Activated CD4-positive, CD25-positive, alpha-beta regulatory T cell treated with anti-CD3 and anti-CD28 coated beads, Interleukin-2, amount 50 U/mL, for 24 hours (primary cell): Measurements from ENCODE around the gene ZBTB40.

Experiments used
- ATAC-seq, 2 donors: fragments of 150-1000 bp; cut with Tn5 transposase; one replicate each; pipeline ENCODE4 v1.10.0; 2021; ENCODE audit warnings: mild to moderate bottlenecking in 1 of 2, moderate library complexity in 1 of 2

Gene ZBTB40

DNA sequence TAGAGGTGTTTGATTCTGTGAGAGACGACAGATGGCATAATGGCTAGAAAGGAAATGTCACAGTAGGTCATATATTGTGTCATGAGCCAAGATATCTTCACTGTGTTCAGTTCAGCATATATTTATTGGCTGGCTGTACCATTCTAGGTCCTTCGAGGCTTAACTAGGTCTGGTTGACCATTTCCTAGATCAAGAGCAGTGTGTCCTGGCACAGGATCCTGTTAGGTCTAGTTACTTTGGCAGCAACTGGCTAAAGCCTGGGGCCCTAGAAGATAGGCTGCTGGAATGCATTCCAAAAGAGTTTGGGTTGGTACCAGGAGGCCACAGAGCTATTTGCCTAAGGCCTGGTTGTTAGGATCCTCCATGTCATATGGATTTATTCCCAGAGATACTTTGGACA, 20.9 kb downstream of the ZBTB40 start:
- ATAC-seq: no peak

- no peak for ATAC-seq
Observed at GRCh38 chr1:22473952-22474351, 22.3 kb downstream of the ZBTB40 start.

- ATAC-seq: no peak
Observed at GRCh38 chr1:22476566-22476965, 24.9 kb downstream of the ZBTB40 start.

DNA sequence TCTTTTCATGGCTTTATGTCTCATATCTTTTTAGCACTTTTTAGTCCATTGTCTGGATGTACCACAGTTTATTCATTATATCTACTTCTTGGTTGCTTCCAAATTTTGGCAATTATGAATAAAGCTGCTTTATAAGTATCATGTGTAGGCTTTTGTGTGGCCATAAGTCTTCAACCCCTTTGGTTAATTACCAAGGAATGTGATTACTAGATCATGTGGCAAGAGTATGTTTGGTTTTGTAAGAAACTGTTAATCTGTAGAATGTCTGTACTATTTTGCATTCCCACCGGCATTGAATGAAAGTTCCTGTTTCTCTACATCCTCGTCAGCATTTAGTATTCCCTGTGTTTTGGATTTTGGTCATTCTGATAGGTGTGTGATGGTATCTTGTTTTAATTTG, 31.5 kb downstream of the ZBTB40 start:
- no peak for ATAC-seq

DNA sequence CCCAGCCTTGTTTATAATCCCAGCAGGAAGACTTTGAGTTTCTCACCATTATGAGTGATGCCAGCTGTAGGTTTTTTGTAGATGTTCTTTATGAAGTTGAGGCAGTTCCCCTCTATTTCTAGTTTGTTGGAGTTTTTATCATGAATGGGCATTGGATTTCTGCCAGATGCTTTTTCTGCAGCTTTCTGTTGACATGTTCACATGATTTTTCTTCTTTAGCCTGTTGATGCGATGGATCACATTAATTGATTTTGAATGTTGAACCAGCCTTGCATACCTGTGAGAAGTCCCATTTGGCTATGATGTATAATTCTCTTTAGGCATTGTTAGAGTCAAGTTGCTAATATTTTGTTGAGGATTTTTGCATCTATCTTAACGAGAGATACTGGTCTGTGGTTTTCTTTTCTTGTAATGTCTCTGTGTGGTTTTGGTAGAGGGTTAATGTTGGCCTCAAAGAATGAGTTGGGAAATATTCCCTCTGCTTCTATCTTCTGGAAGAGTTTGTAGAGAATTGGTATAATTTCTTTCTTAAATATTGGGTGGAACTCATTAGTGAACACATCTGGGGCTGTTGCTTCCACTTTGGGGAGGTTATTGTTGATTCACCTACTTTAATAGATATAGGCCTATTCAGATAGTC, 33.2 kb downstream of the ZBTB40 start:
- ATAC-seq: no peak

GRCh38 chr1:22485431-22485830, 33.8 kb downstream of the ZBTB40 start:
- no peak for ATAC-seq

DNA sequence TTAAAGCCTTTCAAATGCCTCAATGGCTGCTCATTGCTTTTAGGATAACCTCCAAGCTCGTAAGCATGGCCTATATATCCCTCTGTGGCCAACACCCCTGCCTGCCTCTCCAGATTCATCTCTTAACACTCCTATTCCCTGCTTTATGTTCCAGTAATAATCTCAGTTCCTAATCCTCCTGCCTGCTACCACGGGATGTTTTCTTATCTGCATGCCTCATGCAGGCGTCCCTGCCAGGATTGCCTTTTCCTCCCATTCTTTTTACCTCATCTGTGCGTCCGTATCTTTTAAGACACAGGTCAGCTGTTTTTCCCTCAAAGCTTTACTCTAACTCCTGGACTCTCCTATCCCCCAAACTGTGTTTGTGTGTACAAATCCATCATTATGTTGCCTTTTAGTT, 36.1 kb downstream of the ZBTB40 start:
- no peak for ATAC-seq

GRCh38 chr1:22488319-22488718, 36.7 kb downstream of the ZBTB40 start:
- ATAC-seq: no peak

DNA sequence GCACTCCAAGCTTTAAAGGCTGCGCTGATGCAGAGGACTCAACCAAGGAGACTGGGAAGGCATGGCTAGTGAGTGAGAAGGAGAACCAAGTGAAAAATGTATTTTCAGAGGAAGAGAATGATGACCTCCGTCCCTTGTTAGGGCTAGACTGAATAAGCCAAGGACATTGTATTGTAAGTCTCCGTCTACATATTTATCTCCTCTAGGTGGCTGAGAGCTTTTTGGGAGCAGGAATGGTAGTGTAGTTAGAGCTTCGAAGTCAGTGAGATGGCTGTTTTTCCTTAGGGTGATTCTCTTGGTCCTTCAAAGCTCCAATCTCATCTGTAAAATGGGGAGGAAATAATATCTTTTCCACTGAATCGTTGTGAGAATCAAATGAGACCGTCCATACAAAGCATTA, 37.6 kb downstream of the ZBTB40 start:
- no peak for ATAC-seq

DNA sequence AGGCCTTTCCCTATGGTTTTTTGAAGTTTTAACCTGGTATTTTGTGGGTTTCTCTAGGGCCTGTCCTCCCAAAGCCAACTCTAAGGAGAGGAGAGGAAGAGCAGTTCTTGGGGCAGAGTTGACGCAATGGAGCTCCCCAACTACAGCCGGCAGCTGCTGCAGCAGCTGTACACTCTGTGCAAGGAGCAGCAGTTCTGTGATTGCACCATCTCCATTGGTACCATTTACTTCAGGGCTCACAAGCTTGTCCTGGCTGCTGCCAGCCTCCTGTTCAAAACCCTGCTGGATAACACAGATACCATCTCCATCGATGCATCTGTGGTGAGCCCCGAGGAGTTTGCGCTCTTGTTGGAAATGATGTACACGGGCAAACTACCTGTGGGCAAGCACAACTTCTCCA, 38.2 kb downstream of the ZBTB40 start:
- ATAC-seq: no peak

DNA sequence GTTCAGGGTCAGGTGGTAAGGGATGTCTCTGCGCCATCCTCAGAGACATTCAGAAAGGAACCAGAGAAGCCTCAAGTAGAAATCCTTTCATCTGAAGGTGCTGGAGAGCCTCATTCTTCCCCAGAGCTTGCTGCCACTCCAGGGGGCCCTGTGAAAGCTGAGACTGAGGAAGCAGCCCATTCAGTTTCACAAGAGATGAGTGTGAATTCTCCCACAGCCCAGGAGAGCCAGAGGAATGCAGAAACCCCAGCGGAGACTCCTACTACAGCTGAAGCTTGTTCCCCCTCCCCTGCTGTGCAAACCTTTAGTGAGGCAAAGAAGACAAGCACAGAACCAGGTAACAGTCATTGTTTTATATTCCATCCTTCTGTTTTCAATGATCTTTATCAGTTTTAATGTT, 38.7 kb downstream of the ZBTB40 start:
- ATAC-seq: no peak

DNA sequence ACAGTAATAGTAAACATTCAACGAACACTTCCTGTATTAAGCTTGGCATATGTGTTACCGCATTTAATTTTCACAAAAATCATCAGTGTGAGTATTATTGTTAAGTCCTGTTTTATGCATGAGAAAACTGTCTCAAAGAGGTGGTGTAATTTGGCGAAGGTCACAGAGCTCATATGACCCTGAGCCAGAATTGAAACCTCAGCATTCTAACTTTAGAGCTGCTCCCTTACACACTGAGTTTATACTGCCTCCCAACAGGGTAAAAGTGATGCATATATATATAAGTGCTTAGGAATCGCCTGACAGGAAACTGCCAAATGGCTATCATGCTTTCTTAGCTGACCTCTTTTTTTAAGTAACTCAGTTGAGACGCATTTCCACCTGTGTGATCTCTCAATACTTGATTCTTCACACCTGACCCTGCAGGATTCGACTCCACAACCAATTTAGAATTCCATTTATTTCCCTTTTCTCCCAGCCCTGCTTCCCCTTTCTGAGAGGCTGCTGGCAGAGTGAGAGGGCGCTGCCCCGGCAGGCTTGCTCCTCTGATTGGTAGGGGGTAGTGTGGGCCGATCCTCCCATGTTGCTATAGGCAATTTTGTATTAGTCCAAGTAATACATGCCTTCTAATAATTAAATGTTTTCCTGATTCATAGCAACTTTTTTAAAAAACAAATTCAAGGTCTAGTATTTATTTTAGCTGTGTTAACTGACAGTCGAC, 40.5 kb downstream of the ZBTB40 start:
- ATAC-seq: no peak

- ATAC-seq: no peak
Observed at GRCh38 chr1:22494144-22494543, 42.5 kb downstream of the ZBTB40 start.

GRCh38 chr1:22494943-22495579, 43.4 kb downstream of the ZBTB40 start:
- no peak for ATAC-seq

DNA sequence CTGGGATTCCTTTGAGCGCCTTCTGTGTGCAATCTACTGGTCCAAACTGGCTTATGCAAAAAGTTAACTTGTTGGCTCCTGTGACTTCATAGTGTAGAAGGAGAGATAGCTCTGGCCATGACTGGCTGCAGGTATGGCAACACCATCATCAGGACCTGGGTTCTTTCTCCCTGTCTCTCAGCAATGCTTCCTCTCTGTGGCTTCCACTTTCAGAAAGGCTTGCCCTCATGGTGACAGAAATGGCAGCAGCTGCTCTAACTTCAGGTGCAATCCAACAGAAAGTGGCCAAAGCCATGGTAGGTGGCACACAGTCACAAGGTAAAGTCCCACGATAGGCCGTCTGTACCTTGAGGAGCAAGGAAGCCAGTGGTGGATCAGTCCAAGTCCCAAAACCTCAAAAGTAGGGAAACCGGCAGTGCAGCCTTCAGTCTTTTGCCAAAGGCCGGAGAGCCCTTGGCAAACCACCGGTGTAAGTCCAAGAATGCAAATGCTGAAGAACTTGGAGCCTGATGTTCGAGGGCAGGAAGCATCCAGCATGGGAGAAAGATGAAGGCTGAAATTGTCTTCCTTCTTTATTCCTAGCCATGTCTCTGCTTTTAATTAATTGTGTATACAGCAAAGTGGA, 45.0 kb downstream of the ZBTB40 start:
- no peak for ATAC-seq

DNA sequence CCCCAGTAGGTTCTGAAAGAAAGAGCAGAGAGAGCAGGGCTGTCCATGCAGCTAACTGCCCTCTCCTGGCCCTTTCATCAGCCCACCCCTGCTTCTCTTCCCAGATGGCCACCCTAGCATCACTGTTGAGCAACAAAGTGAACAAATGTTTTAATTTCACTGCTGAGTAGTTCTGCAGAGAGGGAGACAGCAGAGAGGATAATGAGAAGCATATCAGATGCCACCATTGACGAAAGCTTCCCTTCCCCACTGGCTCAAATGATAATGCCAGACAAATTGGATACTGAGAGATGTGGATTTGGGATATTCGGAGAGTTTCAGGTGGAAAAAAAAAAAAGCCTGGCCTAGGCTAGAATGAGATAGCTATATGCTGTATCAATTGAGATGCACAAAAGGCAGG, 46.8 kb downstream of the ZBTB40 start:
- ATAC-seq: no peak

DNA sequence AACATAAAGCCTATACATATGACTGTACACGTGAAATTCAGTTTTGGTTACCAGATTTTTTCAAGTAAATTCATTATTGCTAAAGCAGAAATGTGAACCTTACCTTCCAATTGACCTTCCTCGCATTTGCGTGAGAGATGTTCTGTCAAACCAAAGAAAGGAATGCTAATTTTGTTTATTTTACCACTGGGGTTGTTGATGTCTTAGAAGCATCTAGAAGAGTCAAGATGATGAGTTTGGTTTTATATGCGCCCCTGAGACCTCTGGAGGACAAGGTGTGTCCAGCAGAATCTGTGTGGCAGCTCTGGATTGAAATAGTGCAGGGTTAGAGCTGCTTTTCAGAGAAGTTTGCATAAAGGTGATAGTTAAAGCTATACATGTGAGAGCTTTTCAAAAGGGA, 48.4 kb downstream of the ZBTB40 start:
- ATAC-seq: no peak

- no peak for ATAC-seq
Observed at GRCh38 chr1:22500471-22500870, 48.8 kb downstream of the ZBTB40 start.

- ATAC-seq: no peak
Observed at GRCh38 chr1:22502202-22502601, 50.6 kb downstream of the ZBTB40 start.

GRCh38 chr1:22503721-22504410, 52.2 kb downstream of the ZBTB40 start:
- ATAC-seq: no peak

GRCh38 chr1:22506130-22506692, 54.6 kb downstream of the ZBTB40 start:
- no peak for ATAC-seq

DNA sequence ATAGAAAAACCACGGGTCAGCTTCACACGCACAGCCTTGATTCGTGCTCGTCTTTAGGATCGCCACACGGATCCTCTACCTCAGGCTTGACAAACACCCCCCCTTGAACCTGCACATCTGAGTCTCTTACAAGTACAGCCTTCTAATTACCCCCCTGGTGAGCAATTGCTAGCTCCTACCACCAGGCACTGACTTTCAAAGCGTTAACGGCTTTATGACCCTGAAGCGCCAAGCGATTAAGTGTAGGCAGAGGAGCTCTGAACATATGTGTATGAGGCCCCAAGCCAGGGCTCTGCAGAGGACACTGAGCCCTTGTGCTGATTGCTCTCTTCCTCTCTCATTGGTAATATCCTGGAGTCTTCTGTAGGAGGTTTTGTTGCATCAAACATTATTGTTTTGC, 55.9 kb downstream of the ZBTB40 start:
- no peak for ATAC-seq

DNA sequence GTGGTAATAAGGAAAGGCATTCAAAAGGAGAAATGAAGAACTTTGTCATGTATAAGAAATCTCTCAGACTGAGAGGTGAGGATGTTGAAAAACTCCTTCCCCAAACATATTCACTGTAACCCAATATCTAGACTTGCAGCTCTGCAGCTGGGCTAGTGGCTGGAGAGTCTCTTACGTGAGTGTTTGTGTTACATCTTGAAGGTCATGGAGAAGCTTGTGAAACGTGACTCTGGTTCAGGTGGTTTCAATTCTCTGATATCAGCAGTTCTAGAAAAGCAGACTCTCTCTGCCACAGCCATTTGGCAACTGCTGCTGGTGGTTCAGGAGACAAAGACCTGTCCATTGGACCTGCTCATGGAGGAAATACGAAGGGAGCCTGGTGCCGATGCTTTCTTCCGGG, 56.7 kb downstream of the ZBTB40 start:
- no peak for ATAC-seq
